Neuron (in vitro differentiated cells): ENCODE data around the gene USO1.
"Not testable (repeated sequence)": the region's sequence is repeated elsewhere in the genome, so short reads cannot be mapped to it uniquely, and the experiment has no call there.

Experiments used
- H2AFZ ChIP-seq: one replicate; pipeline ENCODE4 v1.6.1; 2013; ENCODE audit warnings: low read depth, mild to moderate bottlenecking, inconsistent platforms, low read length, moderate library complexity
- H3K27me3 ChIP-seq: one replicate; pipeline ENCODE4 v1.6.1; 2013; ENCODE audit warnings: low read length; ENCODE audit not compliant: insufficient read depth
- H3K36me3 ChIP-seq: one replicate; pipeline ENCODE4 v1.6.1; 2013; ENCODE audit warnings: low read length; ENCODE audit not compliant: insufficient read depth
- H3K4me1 ChIP-seq: one replicate; pipeline ENCODE4 v1.6.1; 2013; ENCODE audit warnings: low read length; ENCODE audit not compliant: insufficient read depth
- H3K4me3 ChIP-seq: 2 replicates; pipeline ENCODE4 v1.5.1; 2013; ENCODE audit warnings: mild to moderate bottlenecking, low read length, moderate library complexity
- H3K9me3 ChIP-seq: one replicate; pipeline ENCODE4 v1.6.1; 2013; ENCODE audit warnings: low read length

The USO1 gene

DNA sequence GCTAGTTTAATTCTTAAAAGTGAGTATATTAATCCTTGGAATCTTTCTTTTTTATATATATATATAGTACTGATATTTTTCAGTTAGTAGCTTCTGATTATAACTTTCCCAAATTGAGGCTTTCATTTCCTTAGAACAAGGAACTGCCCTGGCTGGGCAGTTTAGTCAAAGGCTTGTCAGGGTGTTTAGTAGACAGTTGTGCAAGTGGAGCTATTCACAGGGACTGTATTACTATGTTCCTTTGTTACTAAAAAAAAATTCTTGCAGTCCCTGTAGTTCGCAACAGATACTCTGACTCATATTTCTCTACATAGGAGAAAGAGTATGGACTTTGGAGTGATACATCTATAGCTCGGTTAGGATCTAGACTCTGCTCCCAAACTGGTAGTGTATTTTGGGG, 20.8 kb downstream of the USO1 start:
- no peak overlapping the region for H2AFZ ChIP-seq
- no peak overlapping the region for H3K4me3 ChIP-seq
- no peaks in the 10 kb centered on the region for H3K36me3 ChIP-seq
- H3K9me3 ChIP-seq: no peaks in the 10 kb centered on the region
- no peaks in the 10 kb centered on the region for H3K27me3 ChIP-seq
- H3K4me1 ChIP-seq: no peaks in the 10 kb centered on the region

DNA sequence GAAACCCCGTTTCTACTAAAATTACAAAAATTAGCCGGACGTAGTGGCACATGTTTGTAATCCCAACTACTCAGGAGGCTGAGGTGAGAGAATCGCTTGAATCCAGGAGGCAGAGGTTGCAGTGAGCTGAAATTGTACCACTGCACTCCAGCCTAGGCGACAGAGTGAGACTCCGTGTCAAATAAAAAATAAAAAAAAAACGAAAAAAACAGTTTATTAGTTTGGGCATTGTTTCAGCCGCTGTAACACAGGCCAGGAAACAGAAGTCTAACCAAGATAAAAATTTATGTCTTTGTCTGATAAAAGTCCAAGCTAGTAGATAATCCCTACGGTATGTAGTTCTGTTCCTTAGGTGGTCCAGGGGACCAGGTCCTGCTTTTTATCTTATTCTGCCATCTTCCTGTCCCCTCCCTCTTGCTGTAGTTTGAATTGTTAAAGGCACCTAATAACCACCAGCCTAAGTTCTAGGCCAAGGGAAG, 21.4 kb downstream of the USO1 start:
- Histone ChIP-seq H3K4me3 (no peak overlapping the region), H3K27me3 (no peaks in the 10 kb centered on the region), H3K9me3 (no peaks in the 10 kb centered on the region), H2AFZ (no peak overlapping the region), H3K4me1 (no peaks in the 10 kb centered on the region), H3K36me3 (no peaks in the 10 kb centered on the region)

DNA sequence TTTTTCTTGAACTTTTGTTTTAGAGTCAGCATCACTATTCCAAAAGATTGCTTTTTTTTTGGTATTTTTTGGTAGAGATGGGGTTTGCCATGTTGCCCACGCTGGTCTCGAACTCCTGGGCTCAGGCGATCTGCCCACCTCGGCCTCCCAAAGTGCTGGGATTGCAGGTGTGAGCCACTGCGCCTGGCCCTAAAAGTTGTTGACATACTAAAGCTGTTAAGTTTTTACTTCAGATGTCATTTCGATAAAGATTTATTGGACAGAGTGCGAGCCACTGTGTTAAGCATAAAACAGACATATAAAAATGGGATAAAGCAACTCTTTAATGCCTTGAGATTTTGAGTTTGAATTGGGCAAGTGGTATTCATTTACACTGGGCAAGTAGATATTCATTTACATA, 28.3 kb downstream of the USO1 start:
- H3K9me3 ChIP-seq: peaks cover 3% of the 10 kb centered on the region
- no peaks in the 10 kb centered on the region for H3K27me3 ChIP-seq
- no peak overlapping the region for H2AFZ ChIP-seq
- no peak overlapping the region for H3K4me3 ChIP-seq
- H3K4me1 ChIP-seq: no peaks in the 10 kb centered on the region
- H3K36me3 ChIP-seq: peaks cover 17% of the 10 kb centered on the region

DNA sequence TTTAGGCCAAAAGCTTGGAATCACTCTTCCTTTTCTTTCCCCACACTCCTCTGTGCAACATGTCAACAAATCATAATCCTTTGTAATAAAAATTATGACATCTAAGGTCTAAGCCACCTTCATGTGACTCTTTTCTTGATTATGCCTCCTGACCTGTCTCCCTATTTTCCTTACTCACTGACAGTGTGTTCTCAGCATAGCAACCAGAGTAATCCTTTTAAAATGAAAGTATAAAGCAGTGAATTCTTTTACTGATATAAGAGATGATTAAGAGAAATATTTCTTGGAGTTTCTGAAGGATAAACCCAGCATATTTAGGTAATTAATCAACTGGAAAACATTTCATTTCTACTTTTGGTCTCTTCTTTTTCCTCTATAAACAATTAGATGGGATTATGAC, 44.7 kb downstream of the USO1 start:
- peaks cover 28% of the 10 kb centered on the region for H3K36me3 ChIP-seq
- H3K27me3 ChIP-seq: no peaks in the 10 kb centered on the region
- H3K4me3 ChIP-seq: no peak overlapping the region
- H2AFZ ChIP-seq: no peak overlapping the region
- no peaks in the 10 kb centered on the region for H3K4me1 ChIP-seq
- H3K9me3 ChIP-seq: no peaks in the 10 kb centered on the region

DNA sequence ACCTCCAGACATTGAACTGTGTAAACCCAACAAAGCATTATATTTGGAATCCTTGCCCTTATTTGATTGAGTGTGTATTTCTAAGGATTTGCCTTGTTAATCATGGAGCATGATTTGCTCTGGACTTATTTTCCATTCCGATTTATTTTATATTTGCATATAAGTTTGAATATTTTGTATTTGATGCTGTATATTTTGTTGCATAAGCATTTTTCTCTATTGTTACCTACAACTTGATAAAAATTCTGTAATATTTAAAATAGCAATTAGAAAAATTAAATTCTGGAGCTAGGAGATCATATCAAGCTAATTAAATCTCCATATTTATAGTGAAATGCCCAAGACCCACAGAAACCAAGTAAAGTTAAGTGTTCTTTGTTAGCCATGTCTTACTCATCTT, 47.2 kb downstream of the USO1 start:
- no peak overlapping the region for H3K4me3 ChIP-seq
- H2AFZ ChIP-seq: no peak overlapping the region
- peaks cover 53% of the 10 kb centered on the region for H3K36me3 ChIP-seq
- H3K27me3 ChIP-seq: no peaks in the 10 kb centered on the region
- H3K4me1 ChIP-seq: no peaks in the 10 kb centered on the region
- no peaks in the 10 kb centered on the region for H3K9me3 ChIP-seq

DNA sequence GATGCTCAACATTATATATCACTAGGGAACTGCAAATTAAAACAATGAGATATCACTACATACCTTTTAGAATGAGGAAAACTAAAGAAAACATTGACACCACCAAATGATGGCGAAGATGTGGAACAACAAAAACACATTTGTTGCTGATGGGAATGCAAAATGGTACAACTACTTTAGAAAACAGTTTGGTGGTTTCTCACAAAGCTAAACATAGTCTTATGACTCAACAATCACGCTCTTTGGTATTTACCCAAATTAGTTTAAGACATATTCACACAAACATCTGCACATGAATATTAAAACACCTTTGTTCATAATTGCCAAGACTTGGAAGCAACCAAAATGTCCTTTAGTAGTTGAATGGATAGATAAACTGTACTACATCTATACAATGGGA, 53.2 kb downstream of the USO1 start:
- no peaks in the 10 kb centered on the region for H3K4me1 ChIP-seq
- no peak overlapping the region for H3K4me3 ChIP-seq
- peaks cover 67% of the 10 kb centered on the region for H3K36me3 ChIP-seq
- no peak overlapping the region for H2AFZ ChIP-seq
- no peaks in the 10 kb centered on the region for H3K27me3 ChIP-seq
- H3K9me3 ChIP-seq: peaks cover 2% of the 10 kb centered on the region

DNA sequence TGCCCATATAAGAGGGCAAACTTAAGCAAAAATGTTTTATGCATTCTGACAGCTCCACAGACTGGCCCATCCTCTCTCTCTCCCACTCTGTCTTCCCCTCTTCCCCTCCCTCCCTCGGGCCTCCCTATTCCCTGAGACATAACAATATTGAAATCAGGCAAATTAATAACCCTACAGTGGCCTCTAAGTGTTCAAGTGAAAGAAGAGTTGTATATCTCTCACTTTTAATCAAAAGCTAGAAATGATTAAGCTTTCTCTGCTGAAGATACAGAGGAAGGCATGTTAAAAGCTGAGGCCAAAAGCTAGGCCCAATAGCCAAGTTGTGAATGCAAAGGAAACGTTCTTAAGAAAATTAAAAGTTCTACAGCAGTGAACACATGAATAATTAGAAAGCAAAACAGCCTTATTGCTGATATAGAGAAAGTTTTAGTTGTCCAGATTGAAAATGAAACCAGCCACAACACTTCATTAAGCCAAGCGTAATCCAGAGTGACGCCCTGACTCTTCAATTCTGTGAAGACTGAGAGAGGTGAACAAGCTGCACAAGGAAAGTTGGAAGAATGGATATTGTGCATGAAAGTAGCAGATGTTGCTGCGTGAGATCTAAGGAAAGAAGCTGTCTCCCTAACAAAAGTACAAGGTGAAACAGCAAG, 54.9 kb downstream of the USO1 start:
- Histone ChIP-seq H2AFZ (no peak overlapping the region), H3K4me1 (no peaks in the 10 kb centered on the region), H3K9me3 (peaks cover 2% of the 10 kb centered on the region), H3K4me3 (no peak overlapping the region), H3K27me3 (no peaks in the 10 kb centered on the region), H3K36me3 (peaks cover 72% of the 10 kb centered on the region)

DNA sequence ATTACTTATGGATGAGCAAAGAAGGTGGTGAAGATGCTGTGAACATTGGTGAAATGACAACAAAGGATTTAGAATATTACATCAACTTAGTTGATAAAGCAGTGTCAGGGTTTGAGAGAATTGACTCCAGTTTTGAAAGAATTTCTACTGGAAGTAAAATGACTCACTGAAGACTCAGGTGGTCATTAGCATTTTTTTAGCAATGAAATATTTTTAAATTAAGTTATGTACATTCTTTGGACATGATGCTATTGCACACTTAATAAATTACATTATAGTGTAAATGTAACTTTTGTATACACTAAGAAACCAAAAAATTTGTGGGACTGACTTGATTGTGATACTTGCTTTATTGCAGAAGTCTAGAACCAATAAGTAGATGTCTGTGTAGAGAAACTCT, 56.9 kb downstream of the USO1 start:
- H2AFZ ChIP-seq: no peak overlapping the region
- no peak overlapping the region for H3K4me3 ChIP-seq
- peaks cover 63% of the 10 kb centered on the region for H3K36me3 ChIP-seq
- no peaks in the 10 kb centered on the region for H3K27me3 ChIP-seq
- H3K4me1 ChIP-seq: no peaks in the 10 kb centered on the region
- peaks cover 2% of the 10 kb centered on the region for H3K9me3 ChIP-seq

DNA sequence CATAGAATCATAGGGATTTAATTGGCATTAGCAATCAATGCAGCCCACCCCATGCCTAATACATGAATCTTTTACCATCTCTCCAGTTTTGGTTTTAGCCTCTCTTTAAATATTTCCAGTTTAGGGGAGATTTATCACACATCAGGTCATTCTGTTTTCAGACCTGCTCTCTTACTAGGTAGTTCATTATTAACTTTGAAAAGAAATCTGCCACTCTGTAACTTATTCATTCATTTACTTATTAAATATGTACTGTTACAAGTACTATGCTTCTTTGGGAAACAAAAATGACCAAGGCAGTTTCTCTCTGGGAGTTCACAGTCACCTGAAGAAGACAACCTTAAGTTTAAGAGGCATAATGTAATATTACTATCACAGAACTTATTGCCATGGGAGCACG, 62.1 kb downstream of the USO1 start:
- Histone ChIP-seq H3K27me3 (no peaks in the 10 kb centered on the region), H3K36me3 (peaks cover 49% of the 10 kb centered on the region), H3K4me3 (no peak overlapping the region), H2AFZ (no peak overlapping the region), H3K9me3 (no peaks in the 10 kb centered on the region), H3K4me1 (no peaks in the 10 kb centered on the region)

DNA sequence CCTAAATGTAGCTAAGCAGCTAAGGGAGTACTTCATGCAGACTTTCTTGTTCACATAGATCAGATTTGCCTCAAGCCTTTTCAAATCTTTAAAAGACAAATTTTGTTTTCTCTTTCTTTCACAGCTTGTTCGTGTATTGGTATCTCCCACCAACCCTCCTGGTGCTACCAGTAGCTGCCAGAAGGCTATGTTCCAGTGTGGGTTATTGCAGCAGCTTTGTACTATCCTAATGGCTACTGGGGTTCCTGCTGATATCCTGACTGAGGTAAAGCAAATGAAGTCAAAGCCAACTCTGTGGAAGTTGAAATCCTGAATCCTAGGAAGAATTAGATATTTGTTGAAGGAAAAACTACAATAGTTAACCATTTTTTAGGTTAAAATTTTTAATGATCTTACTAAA, 62.6 kb downstream of the USO1 start:
- no peaks in the 10 kb centered on the region for H3K4me1 ChIP-seq
- H3K27me3 ChIP-seq: no peaks in the 10 kb centered on the region
- no peak overlapping the region for H3K4me3 ChIP-seq
- H3K36me3 ChIP-seq: peaks cover 49% of the 10 kb centered on the region
- H3K9me3 ChIP-seq: no peaks in the 10 kb centered on the region
- H2AFZ ChIP-seq: no peak overlapping the region

DNA sequence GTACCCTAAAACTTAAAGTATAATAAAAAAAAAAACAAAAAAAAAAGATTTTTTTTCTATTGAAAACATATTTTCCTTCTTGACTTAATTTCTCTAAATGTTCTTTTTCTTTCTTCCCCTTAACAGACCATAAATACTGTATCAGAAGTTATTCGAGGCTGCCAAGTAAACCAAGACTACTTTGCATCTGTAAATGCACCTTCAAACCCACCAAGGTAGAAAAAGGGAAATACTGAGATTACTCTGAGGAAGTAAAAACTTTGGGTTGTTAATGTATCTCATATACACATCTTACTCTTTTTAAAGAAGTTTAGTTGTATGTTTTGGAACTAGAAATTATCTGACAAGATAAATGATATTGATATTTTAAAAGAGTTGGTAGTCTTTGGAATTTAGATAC, 65.6 kb downstream of the USO1 start:
- H3K4me1 ChIP-seq: peaks cover 11% of the 10 kb centered on the region
- peaks cover 30% of the 10 kb centered on the region for H3K36me3 ChIP-seq
- H3K9me3 ChIP-seq: no peaks in the 10 kb centered on the region
- no peak overlapping the region for H3K4me3 ChIP-seq
- H2AFZ ChIP-seq: no peak overlapping the region
- no peaks in the 10 kb centered on the region for H3K27me3 ChIP-seq

DNA sequence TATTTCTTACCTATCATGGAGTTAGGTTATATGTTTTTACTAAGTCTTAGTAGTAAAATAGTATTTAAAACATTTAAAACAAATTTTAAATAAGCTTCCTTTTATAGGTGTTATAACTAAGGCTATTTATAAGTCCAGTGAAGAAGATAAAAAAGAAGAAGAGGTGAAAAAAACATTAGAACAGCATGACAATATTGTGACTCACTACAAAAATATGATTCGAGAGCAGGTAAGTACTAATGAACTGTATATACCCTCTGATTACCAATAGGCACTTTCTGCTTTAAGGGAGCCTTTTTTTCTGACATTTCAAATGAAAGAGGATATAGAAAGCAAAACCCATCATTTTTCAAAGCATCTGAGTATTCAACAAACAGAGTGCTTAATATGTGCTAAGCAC, 76.6 kb downstream of the USO1 start:
- Histone ChIP-seq H2AFZ (no peak overlapping the region), H3K4me3 (no peak overlapping the region), H3K4me1 (no peaks in the 10 kb centered on the region), H3K36me3 (peaks cover 28% of the 10 kb centered on the region), H3K27me3 (no peaks in the 10 kb centered on the region), H3K9me3 (no peaks in the 10 kb centered on the region)

DNA sequence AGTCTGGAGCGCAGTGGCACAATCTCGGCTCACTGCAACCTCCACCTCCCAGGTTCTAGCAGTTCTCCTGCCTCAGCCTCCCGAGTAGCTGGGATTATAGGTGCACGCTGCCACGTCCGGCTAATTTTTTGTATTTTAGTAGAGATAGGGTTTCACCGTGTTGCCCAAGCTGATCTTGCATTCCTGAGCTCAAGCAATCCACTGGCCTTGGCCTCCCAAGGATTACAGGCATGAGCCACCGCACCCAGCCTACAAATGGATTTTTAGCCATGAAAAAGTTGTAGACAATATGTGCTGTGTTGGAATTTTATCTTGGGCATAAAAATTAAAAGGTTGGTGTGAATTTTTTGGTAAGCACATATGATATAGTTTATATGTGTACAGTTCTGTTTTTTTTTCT, 81.7 kb downstream of the USO1 start:
- not testable (repeated sequence) for H3K9me3 ChIP-seq, H3K4me1 ChIP-seq, H3K27me3 ChIP-seq, H2AFZ ChIP-seq, H3K4me3 ChIP-seq
- peaks cover 50% of the 10 kb centered on the region for H3K36me3 ChIP-seq

DNA sequence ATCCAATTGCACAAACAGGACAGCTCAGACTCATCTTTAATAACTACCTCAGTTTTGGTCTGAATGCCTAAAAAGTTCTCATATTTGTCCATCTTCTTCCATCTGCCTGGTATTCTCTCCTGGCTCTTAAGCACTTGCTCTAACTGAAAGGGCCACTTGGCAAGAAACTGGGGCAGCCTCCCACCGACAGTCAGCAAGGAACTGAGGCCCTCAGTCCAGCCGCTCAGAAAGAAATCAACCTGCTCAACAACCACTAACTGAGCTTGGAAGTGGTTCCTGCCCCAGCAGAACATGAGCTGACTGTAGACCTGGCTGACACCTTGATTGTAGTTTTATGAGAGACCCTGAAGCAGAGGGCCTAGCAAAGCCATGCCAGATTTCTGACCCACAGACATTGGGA, 93.5 kb downstream of the USO1 start:
- H2AFZ ChIP-seq: no peak overlapping the region

More for the DNA sequence above, 93.5 kb downstream of the USO1 start:
- Histone ChIP-seq H3K4me3 (no peak overlapping the region), H3K36me3 (peaks cover 33% of the 10 kb centered on the region), H3K9me3 (no peaks in the 10 kb centered on the region), H3K4me1 (no peaks in the 10 kb centered on the region), H3K27me3 (no peaks in the 10 kb centered on the region)
